Femur (tissue), 1 donor: ENCODE results near the gene POLR3H.
"Not testable (repeated sequence)": the region's sequence is repeated elsewhere in the genome, so short reads cannot be mapped to it uniquely, and the experiment has no call there.

Experiments
- DNase-seq: peaks from one replicate; pipeline ENCODE4 v3.0.0-alpha.2; 2017

The POLR3H gene

DNA sequence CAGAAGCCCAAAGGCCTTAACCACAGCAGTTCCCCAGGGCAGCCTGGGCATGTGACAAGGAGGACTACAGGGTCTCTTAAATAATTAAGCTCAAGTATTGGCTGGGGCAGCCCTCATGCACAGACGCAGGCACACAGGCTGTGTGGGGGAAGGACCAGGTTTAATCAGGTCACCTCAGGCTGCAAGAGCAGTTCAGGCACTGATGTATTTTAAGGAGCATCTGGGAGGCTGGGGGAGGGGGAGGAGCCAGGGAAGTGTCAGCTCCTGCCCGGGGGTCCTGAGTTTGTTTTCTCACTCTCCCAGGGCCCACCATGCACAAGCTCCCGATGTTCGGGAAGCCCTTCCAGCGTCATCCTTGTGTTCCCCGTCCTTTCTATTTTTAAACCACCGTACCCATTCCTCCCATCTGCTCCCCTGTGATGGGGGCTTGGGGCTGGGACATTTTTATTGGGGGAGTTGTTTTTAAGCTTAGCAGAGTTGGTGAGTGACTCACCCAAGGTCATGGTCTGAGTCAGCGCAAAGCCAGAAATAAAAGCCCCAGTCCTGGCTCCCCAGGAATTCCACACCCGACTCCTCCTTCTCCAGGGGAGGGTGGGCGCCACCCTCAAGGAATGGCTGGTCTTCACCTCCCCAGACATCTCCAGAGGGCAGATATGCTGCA is 18.9 kb upstream of the POLR3H start:
- no peak for DNase-seq

DNA sequence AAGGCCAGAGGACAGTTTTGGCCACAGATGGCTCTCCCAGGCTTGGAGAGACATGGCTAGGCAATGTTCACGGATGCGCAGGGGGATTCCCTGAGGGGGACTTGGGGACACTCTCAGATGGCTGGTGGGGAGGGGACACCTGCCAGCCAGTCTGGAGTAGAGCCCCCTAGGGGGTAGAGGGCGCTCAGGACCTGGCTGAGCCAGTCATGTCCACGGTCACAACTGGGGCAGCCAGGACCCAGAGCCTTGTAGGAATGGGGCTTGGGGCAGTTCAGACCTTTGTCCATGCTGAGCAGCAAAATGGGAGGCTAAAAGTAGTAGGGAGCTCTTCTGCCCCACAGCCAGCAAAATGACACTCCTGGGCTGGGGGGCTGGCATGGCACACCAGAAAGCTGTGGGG is 18.2 kb upstream of the POLR3H start:
- no peak for DNase-seq

DNA sequence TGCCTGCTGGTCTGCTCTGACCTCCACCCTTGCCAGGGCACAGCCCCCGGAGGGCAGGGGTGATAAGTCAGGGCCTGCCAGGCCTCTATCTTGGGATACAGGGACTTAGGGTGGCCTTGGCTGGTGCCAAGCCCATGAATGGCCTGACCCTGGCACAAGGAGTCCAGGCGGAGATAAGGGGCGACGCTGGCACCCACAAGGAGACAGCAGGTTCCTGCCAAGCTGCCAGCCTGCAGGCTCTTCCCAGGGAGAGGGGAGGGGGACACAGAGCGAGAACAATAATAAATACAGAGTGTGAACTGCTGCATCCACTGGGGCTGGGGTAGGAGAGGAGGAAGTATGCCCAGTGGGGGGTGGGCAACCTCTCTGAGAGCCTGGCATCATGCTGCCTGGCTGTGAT is 17.5 kb upstream of the POLR3H start:
- no peak for DNase-seq

DNA sequence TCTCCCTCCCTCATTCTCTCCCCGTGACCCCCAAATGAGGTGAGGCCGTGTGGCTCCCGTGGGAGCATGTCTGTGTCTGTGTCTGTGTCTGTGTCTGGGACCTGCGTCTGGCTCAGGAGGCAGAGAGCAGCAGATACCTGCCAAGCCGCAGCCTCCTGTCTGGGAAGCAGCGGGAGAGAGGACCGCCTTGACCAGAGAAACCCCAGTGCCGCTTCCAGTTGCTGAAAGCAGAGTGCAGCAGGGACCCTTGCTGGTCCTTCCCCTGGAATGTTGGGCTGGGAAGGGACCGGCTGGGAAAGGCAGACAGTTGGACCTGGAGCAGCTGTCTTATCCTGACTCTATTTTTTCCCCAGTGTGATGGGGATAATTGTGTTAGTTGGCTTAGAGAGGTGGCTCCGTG is 17.1 kb upstream of the POLR3H start:
- DNase-seq = peak; percentile 57

DNA sequence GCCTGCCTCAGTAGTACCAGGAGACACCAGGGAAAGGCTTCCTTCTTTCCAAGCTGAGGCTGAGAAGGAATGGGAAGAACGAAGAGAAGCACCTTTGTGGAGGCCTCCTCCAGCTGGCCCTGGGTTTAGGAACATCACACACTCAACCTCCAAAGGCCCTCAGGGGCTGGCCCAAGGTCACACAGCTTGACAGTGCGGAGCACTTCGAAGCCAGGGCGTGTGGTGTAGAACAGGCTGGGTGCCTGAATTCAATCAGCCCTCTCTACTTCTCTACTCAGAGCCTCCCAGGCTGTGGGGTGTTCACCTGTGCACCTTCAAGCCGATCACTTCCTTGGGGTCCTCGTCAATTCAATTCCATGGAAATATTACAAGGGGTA is 15.8 kb upstream of the POLR3H start:
- DNase-seq = no peak

DNA sequence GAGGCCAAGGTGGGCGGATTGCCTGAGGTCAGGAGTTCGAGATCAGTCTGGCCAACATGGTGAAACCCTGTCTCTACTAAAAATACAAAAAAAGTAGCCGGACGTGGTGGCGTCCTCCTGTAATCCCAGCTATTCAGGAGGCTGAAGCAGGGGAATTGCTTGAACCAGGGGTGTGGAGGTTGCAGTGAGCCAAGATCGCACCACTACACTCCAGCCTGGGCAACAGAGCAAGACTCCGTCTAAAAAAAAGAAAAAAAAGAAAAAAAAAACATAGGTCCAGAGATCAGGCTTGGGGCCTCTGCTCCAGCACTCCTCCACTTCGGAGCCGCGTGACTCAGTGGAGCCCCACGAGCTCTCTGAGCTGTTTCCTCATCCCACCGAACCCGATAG is 14.0 kb upstream of the POLR3H start:
- DNase-seq = not testable (repeated sequence)

DNA sequence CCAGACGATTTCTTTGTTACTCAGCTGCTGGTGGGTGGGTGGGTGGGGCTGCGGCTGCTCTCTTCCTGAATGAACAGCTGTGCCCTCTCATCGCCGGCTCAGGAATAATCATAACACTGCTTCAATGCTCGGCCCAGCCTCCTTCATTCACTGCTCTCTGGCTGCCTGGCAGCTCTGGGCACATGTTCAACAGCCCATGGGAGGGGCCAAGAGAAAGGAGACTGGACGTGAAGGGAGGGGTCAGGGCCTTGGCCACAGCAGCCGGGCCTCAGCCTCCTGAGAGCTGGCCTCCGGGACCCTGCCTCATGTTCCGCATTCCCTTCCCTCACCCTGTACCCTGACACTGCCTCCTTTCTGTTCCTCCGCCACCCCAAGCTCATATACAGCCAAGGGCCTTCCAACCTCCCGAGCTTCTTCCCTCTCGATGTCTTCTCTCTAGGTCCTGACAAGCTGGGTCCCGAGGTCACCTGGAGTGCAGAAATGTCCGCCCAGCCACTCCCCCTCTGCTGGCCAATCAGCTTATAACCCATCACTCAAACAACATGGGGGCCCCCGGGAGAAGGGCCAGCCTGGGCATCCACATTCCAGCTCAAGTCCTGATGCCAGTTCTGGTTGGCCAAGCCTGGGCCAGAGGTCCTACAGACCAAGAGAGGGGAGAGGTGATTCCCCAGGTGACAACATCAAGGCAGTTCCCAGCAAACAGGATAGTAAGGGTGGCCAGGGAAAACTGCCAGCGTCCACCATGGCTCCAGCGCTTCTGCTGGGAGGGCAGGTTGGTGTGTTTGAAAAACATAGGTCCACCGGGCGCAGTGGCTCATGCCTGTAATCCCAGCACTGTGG is 13.4 kb upstream of the POLR3H start:
- DNase-seq = peak; percentile 89

DNA sequence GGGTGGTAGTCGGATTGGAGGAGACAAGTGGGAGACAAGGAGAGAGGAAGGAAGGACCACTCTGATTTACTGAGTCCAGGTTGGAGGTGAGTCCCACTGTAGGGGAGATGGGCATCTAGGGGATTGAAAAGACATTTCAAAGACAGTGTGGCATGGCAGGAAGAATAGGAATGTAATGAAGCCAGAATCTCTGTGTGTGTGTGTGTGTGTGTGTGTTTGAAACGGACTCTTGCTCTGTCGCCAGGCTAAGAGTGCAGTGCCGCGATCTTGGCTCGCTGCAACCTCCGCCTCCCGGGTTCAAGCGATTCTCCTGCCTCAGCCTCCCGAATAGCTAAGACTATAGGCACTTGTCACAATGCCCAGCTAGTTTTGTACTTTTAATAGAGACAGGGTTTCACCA is 12.3 kb upstream of the POLR3H start:
- DNase-seq = no peak

DNA sequence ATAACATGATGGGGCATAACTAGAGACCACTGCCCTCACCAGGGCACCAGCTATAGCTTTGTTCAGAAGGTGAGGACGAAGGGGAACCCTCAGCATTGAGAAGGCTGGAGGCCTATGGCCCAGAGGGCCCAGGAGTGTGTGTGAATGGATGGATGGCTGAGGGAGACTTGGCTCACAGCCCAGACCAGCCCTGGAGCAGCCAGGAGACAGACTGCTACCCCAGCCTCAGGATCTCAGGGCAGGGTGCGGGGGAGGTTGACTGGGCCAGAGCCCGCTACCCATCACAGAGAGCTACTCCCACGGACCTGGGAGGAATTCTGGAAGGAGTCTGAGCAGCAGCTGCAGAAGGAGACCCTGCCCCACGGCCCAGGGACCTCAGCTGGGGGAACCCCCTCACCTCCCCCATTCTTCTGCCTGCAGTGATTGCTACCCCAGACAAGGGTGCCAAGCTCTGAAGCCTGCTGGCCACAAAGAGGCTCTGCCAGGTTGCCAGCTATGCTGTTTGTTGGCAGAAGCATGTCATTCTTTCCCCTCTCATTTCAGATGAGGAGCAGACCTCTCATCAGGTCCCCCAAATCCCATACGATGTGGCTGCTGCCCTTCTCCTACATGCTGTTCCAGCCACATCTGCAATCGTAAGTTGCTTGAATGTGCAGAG is 11.2 kb upstream of the POLR3H start:
- DNase-seq = no peak

DNA sequence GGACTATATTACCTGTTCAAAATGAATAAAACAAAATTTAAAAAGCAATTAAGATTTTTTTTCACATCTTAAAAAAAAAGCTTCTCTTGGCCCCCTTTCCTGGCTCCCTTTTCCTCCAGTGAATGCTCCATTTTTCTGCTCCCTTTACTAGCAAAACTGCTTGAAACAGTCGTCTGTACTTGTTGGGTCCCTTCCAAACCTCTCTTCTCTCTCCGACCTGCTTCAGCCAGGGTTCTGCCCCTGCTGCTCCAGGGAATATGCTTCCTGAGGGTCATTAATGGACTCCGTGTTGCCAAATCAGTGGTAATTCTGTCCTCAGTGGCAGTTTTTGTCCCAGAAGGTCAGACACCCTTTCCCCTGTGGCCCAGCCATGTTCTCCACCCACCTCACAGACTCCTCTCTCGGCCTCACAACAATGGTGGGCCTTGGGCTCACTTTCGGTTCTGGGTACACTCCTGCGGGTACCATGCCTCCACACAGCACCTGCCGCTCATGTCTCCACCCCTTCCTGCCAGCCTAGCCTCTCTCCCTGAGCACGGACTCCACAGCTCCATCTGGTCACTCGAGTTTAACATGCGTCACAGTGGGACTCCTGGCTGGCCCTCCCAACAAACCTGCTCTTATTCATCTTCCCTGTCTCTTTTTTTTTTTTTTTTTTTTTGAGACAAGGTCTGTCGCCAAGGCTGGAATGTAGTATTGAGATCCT is 7.8 kb upstream of the POLR3H start:
- no peak for DNase-seq

DNA sequence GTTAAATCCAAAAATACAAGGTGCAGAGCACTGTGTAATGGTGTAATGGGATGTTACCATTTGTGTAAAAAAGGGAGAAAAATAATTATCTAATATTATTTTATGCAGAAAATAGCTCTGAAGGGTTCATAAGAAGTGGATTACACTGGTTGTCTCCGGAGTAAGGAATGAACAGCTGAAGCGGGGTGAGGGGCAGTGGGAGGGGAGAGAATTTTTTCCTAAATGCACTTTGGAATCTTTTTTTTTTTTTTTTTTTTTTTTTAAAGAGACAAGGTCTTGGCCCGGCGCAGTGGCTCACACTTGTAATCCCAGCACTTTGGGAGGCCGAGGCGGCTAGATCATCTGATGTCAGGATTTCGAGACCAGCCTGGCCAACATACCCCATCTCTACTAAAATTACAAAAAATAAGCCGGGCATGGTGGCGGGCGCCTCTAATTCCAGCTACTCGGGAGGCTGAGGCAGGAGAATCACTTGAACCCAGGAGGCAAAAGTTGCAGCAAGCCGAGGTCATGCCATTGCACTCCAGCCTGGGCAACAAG is 6.8 kb upstream of the POLR3H start:
- no peak for DNase-seq

DNA sequence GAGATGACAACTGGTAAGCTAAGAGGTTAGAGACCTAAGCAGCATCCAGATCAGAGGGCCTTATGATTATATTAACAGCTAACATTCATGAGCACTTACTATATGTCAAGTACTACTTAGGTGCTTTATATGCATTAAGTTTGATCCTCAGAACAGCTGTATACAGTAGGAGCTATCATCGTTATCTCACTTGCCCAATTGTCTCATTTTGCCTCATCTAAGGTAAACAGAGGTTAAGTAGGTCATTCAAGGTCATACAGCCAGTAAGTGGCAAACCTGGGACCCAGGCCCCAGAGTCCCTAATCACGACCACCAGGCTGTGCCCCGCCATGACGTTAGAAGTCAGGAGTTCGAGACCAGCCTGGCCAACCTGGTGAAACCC is 4.6 kb upstream of the POLR3H start:
- no peak for DNase-seq

DNA sequence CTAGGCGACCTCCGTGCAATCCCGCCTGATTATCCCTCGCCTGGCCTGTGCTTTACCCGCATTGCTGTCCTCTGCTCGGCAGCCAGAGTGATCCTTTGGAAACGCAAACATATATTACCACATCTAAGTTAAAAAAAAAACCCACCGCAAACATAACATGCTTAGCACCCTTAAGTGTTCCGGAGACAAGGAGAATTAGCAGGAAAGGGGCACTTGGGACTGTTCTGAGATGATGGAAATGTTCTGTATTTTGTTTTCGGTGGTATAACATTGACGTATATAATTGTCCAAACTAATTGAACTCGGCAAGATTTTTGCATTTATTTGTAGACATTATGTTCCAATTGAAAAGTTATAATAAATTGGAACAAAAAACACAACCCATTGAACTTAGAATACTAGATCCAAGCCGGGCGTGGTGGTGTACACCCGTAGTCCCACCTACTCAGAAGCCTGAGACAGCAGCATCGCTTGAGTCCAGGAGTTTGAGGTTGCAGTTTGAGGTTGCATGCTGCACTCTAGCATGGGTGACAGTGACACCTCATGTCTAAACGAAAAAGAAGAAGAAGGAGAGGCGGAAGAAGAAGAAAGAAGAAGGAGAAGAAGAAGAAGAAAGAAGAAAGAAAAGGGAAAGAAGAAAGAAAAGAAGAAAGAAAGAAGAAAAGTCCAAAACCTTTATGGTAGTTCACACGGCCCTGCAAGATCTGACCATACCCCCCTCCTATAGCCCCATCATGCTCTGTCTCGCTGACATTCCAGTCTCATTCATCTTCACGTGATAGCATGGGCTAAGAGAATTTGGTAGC is 604 bp upstream of the POLR3H start:
- DNase-seq = no peak

DNA sequence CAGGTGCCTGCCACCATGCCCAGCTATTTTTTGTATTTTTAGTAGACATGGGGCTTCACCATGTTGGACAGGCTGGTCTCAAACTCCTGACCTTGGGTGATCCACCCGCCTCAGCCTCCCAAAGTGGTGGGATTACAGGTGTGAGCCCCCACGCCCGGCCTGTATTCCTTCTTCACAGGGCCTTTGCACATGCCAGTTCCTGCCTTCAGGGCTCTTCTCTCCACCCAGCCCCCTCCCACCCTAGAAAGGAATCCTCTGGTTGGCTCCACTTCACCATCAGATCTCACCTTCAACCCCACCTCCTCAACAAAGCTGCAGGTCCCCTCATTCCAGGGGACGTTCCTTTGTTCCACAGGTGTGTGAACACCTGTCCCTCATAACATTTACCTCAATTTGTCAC is 2.0 kb downstream of the POLR3H start:
- no peak for DNase-seq

DNA sequence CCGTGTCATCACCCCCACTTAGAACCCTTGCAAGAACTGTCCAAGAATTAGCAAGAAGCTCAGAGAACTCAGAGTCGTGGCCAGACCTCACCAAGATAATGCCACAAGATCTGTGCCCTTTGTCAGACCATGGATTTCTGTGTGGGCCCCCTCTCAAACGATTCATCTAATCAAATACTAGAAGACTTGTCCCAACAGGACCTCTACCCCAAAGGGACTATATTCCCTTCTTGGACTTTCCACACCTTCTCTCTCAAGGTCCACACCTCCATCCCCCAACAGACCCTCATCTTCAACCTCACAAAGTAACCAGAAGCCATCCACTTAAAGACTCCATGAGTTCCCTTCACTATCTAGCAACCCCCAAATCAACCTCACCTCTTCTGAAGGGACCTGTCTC is 2.8 kb downstream of the POLR3H start:
- DNase-seq = no peak

DNA sequence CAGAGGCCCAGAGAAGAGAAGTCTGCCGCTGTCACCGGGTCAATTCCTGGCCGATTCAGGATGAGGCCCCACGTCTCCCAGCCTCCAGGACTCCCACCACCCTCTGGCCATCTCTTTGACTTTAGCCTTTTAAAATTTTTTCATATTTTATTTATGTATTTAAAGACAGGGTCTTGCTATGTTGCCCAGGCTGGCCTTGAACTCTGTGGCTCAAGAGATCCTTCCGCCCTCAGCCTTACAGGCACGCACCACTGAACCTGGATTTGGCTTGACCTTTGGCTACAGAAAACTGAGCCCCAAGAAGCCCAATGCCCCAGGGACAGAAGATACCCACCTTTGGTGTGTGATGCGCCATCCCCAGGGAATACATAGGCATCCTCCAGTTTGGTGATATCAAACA is 3.9 kb downstream of the POLR3H start:
- DNase-seq = no peak

DNA sequence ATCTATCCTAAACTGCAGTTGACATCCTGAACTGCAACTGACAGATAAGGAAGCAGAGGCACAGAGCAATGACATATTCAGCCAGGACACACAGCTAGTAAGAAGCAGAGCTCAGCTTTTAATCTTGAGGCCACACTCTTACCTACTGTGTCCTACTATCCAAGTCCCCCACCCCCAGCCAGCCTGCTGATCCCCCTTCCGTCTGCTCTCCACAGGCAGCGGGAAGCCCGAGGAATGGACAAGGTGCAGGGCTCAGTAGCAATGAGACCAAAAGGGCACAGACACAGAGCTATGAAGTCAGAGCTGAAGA is 4.3 kb downstream of the POLR3H start:
- no peak for DNase-seq

DNA sequence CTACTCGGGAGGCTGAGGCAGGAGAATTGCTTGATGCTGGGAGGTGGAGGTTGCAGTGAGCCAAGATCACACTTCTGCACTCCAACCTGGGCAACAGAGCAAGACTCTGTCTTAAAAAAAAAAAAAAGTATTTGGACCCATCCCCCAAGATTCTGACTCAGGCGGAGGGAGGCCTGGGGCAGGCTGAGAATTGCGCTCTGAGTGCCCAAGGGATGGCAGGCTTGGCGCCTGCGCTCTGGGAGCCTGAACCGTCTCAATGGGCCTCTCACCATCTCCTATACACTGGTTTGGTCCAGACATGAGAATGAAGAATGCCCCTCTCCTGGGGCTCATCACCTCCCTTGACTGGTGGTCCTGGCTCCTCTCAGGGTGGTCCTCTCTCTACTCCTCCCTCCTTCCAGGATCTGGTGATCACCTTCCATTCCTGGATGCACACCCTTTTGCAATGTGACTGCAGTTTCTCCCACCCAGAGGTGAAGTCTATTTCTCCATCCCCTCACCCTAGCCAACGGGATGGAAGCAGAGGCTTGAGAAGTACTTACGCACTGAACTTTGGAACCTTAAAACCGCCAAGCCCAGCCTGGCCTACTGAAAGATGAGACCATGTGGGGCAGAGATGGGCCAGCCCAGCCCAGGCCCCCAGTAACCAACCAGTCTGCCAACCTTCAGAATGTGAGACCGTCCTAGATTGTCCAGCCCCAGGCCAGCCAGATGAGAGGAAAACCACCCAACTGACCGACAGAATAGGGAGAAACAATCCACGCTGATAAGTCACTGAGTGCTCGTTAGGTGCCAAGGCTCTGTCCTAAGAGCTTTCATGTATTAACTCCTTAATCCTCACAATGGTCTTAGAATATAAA is 4.9 kb downstream of the POLR3H start:
- DNase-seq = no peak

DNA sequence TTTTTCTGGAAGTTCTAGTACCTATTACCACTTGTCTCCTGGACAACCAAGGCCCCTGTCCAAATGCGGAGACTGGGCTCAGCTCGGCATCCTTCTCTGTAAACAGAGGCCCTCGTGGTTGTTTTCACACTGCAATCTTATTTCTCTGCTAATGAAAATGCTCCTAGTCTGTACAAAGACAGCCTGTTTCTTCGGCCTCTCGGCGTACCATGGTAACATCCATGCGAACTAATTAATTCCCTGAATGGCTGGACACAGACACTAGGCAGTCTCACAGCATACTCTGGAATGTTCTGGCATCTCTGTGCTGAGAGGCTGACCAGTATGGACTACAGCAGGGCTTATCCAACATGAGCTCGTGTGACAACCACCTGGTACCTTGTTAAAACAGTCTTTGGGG is 5.7 kb downstream of the POLR3H start:
- DNase-seq = no peak

DNA sequence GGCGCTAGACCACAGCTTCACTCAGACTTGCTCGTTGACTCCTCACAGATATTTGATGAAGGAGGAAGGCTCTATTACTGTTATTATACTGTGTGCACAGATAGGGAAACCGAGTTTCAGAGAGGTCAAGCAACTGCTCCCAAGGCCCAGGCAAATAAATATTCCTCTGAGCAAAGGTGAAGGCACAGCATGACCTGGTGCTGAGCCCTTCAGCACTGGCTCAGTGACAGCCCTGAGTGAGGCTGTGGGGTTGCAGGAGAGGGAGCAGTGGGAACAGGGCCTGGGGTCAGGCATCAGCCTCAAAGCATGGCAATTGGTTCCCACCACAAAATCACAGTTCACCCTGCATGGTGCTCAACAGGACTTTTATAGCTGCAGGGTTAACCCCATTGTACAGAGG is 7.1 kb downstream of the POLR3H start:
- DNase-seq = no peak

DNA sequence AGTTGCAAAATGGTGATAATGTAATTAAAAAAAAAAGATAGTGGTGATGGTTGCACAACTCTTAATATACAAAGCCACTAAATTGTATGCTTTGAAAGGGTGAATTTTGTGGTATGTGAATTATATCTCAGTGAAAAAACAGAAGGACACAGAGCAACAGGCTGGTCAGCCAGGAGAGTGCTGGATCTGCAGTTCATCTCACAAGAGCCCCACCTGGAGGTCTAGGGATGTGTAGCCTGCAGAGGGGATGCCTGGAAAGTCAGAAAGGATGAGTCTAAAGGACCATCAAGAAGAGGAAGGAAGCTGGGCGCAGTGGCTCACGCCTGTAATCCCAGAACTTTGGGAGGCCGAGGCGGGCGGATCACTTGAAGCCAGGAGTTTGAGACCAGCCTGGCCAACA is 9.0 kb downstream of the POLR3H start:
- no peak for DNase-seq

DNA sequence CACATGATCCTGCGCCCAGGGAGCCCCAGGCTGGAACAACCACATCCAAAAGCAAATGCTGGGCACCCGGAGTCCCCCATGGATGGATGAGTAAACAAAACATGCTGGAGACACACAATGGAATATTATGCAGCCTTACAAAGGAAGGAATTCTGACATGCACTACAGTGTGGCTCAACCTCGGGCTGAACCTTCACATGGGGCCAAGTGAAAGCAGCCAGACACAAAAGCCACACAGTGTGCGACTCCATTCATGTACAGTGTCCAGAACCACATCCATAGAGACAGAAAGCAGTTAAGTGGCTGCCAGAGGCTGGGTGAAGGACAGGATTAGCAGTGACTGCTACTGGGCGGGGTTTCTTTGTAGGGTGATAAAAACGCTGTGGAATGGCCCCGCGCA is 10.1 kb downstream of the POLR3H start:
- DNase-seq = no peak
